ENCODE measurements around the gene MC3R. TPM values are rescaled to one million over a fixed set of nuclear protein-coding genes. Genes with fewer than 3 reads are reported as not detected.

MC3R gene
- total RNA-seq, 1 donor from 2014 or later = not detected

- Mint-ChIP-seq H3K9me3 (peaks cover 4% of the 10 kb centered on the region), H3K4me3 (no peak overlapping the region), H3K36me3 (no peaks in the 10 kb centered on the region), H3K4me1 (ENCODE audit: unreplicated experiment) (no peaks in the 10 kb centered on the region), H3K27me3 (no peaks in the 10 kb centered on the region), H3K27ac (no peak overlapping the region)
- no peak for TF ChIP-seq CTCF (conservative IDR thresholded peaks at IDR 0.05)
- no peak for DNase-seq (ENCODE audit: extremely low spot score, unreplicated experiment)
These were observed 50.8 kb downstream of the MC3R start for GRCh38 chr20:56299362-56299761.

Other genes with a start within 250 kb of the MC3R start
- gene CBLN4, start 243.2 kb upstream of the MC3R start, total RNA-seq (ENCODE audit: low replicate concordance) = not detected in 2 replicates
- gene FAM210B, start 110.2 kb downstream of the MC3R start, total RNA-seq (ENCODE audit: low replicate concordance) = 58.3 and 58.4 TPM in 2 replicates
- gene AURKA, start 143.5 kb downstream of the MC3R start, total RNA-seq (ENCODE audit: low replicate concordance) = 20.3 and 42.7 TPM in 2 replicates
- 43.2 and 48.4 TPM in 2 replicates for gene CSTF1, start 143.9 kb downstream of the MC3R start, total RNA-seq (ENCODE audit: low replicate concordance)
- 0.38 and 0.56 TPM in 2 replicates for gene CASS4, start 163.5 kb downstream of the MC3R start, total RNA-seq (ENCODE audit: low replicate concordance)
- gene RTF2, start 219.9 kb downstream of the MC3R start, total RNA-seq (ENCODE audit: low replicate concordance) = 63.5 and 71.2 TPM in 2 replicates

All from type B pancreatic cell (in vitro differentiated cells).